NCI-H460 (cell line): ENCODE measurements around the gene CSTPP1. TPM values are rescaled to one million over a fixed set of nuclear protein-coding genes. Genes with fewer than 3 reads are reported as not detected.
A peak's percentile ranks its signal among the peaks of the same experiment; 100 is the strongest.

Experiments used
- DNase-seq: peaks from one replicate; pipeline ENCODE4 v3.0.0-alpha.2; 2016; ENCODE audit warnings: low read depth; ENCODE audit errors: extremely low read depth
- total RNA-seq: library from RNA; depleted of rRNA; stranded (reverse); fragments of >200 nt; shearing (Covaris generic); gene quantifications from 2 replicates; pipeline ENCODE4 v1.2.3, GENCODE V29; 2014

The CSTPP1 gene
- total RNA-seq, 1 experiment from 2014 or later: 16.4 TPM

GRCh38 chr11:47176328-47177228 lies 240.0 kb downstream of the CSTPP1 start, which contains the start of gene ARFGAP2:
TSS of gene ARFGAP2 (minus strand) at chr11:47176879. CDS start at chr11:47176853, 26 bp downstream.
- DNase-seq: peak; percentile 89

GRCh38 chr11:47177229-47177845 lies 240.8 kb downstream of the CSTPP1 start:
- peak; percentile 68 for DNase-seq

GRCh38 chr11:47177846-47178245 lies 241.3 kb downstream of the CSTPP1 start:
- DNase-seq: no peak

GRCh38 chr11:47178316-47178715 lies 241.8 kb downstream of the CSTPP1 start:
- no peak for DNase-seq

- no peak for DNase-seq
Observed at GRCh38 chr11:47178737-47179654, 242.4 kb downstream of the CSTPP1 start.

- DNase-seq: peak; percentile 37
Observed at GRCh38 chr11:47179655-47179991, 243.1 kb downstream of the CSTPP1 start.

- DNase-seq: no peak
Observed at GRCh38 chr11:47180006-47180787, 243.6 kb downstream of the CSTPP1 start.

GRCh38 chr11:47181271-47181670 lies 244.7 kb downstream of the CSTPP1 start:
- DNase-seq: no peak

- DNase-seq: no peak
Observed at GRCh38 chr11:47182380-47182779, 245.8 kb downstream of the CSTPP1 start.

- DNase-seq: no peak
Observed at GRCh38 chr11:47183031-47183856, 246.7 kb downstream of the CSTPP1 start.

GRCh38 chr11:47183969-47184368 lies 247.4 kb downstream of the CSTPP1 start:
- DNase-seq: no peak

- no peak for DNase-seq
Observed at GRCh38 chr11:47184711-47185304, 248.2 kb downstream of the CSTPP1 start.

GRCh38 chr11:47185305-47186075 lies 248.9 kb downstream of the CSTPP1 start:
- DNase-seq: no peak

GRCh38 chr11:47186076-47186699 lies 249.6 kb downstream of the CSTPP1 start, which contains the start of gene PACSIN3:
TSS of gene PACSIN3 (minus strand) at chr11:47186434. CDS start at chr11:47182727, 3,707 bp downstream.
- DNase-seq: no peak

GRCh38 chr11:47186700-47187695 lies 250.4 kb downstream of the CSTPP1 start:
- DNase-seq: peak; percentile 52

- no peak for DNase-seq
Observed at GRCh38 chr11:47187723-47188122, 251.2 kb downstream of the CSTPP1 start.
